Measurements from ENCODE around the gene NR5A2.
A peak's percentile ranks its signal among the peaks of the same experiment; 100 is the strongest.
"Not testable (repeated sequence)": the region's sequence is repeated elsewhere in the genome, so short reads cannot be mapped to it uniquely, and the experiment has no call there.

Gene NR5A2

GRCh38 chr1:200165493-200166220, 138.1 kb downstream of the NR5A2 start:
- no peak for DNase-seq (ENCODE audit: low spot score)

- no peak for DNase-seq (ENCODE audit: low spot score)
Measured at GRCh38 chr1:200166411-200166810, 138.9 kb downstream of the NR5A2 start.

- DNase-seq (ENCODE audit: low spot score), result no peak
Measured at GRCh38 chr1:200168926-200169325, 141.4 kb downstream of the NR5A2 start.

GRCh38 chr1:200172311-200172710, 144.8 kb downstream of the NR5A2 start:
- DNase-seq (ENCODE audit: low spot score), result no peak

GRCh38 chr1:200173097-200173618, 145.6 kb downstream of the NR5A2 start:
- no peak for DNase-seq (ENCODE audit: low spot score)

- DNase-seq (ENCODE audit: low spot score), result no peak
Measured at GRCh38 chr1:200174525-200175295, 147.2 kb downstream of the NR5A2 start.

- no peak for DNase-seq (ENCODE audit: low spot score)
Measured at GRCh38 chr1:200176181-200176580, 148.7 kb downstream of the NR5A2 start.

- DNase-seq (ENCODE audit: low spot score), result no peak
Measured at GRCh38 chr1:200176798-200177197, 149.3 kb downstream of the NR5A2 start.

GRCh38 chr1:200178340-200178739, 150.8 kb downstream of the NR5A2 start:
- peak; percentile 34 for DNase-seq (ENCODE audit: low spot score)

- DNase-seq (ENCODE audit: low spot score), result peak; percentile 46
Measured at GRCh38 chr1:200179126-200179780, 151.7 kb downstream of the NR5A2 start.

- peak; percentile 26 for DNase-seq (ENCODE audit: low spot score)
Measured at GRCh38 chr1:200179781-200180160, 152.3 kb downstream of the NR5A2 start.

- peak; percentile 12 for DNase-seq (ENCODE audit: low spot score)
Measured at GRCh38 chr1:200180821-200181220, 153.3 kb downstream of the NR5A2 start.

- DNase-seq (ENCODE audit: low spot score), result no peak
Measured at GRCh38 chr1:200181861-200182260, 154.4 kb downstream of the NR5A2 start.

- no peak for DNase-seq (ENCODE audit: low spot score)
Measured at GRCh38 chr1:200182701-200183100, 155.2 kb downstream of the NR5A2 start.

GRCh38 chr1:200183637-200184036, 156.1 kb downstream of the NR5A2 start:
- peak; percentile 29 for DNase-seq (ENCODE audit: low spot score)

- peak; percentile 62 for DNase-seq (ENCODE audit: low spot score)
Measured at GRCh38 chr1:200184196-200184595, 156.7 kb downstream of the NR5A2 start.

GRCh38 chr1:200185191-200185590, 157.7 kb downstream of the NR5A2 start:
- DNase-seq (ENCODE audit: low spot score), result not testable (repeated sequence)

GRCh38 chr1:200187332-200187731, 159.8 kb downstream of the NR5A2 start:
- DNase-seq (ENCODE audit: low spot score), result not testable (repeated sequence)

- no peak for DNase-seq (ENCODE audit: low spot score)
Measured at GRCh38 chr1:200191993-200192392, 164.5 kb downstream of the NR5A2 start.

GRCh38 chr1:200194477-200194876, 167.0 kb downstream of the NR5A2 start:
- no peak for DNase-seq (ENCODE audit: low spot score)

- no peak for DNase-seq (ENCODE audit: low spot score)
Measured at GRCh38 chr1:200198236-200198635, 170.7 kb downstream of the NR5A2 start.

GRCh38 chr1:200205216-200205995, 177.9 kb downstream of the NR5A2 start:
- no peak for DNase-seq (ENCODE audit: low spot score)
